Calu3 (cell line): ENCODE data around the gene HTATSF1. TPM values are rescaled to one million over a fixed set of nuclear protein-coding genes. Genes with fewer than 3 reads are reported as not detected.

ENCODE experiments used
- BruUV-seq: library from RNA; stranded (reverse); fragments of 400-500 nt; replicated peaks from 2 replicates; lab custom pipeline; 2021; lab: Mats Ljungman, UMichigan
- CTCF ChIA-PET: fragments of 300-600 bp; sonication (Branson Sonifier 250); formaldehyde crosslinking; loops from one replicate; lab custom pipeline; 2022; ENCODE audit warnings: antibody characterized with exemption; lab: Charles Lee
- DNase-seq: peaks from one replicate; pipeline ENCODE4 v3.0.0; 2022
- H3K27ac Mint-ChIP-seq: one replicate; pipeline ENCODE4 v1.8.0; 2022; ENCODE audit warnings: mixed read lengths; ENCODE audit not compliant: unreplicated experiment
- H3K27me3 Mint-ChIP-seq: one replicate; pipeline ENCODE4 v1.8.0; 2022; ENCODE audit warnings: mixed read lengths; ENCODE audit not compliant: unreplicated experiment
- H3K36me3 Mint-ChIP-seq: one replicate; pipeline ENCODE4 v1.8.0; 2022; ENCODE audit warnings: mild to moderate bottlenecking, moderate library complexity, mixed read lengths; ENCODE audit not compliant: insufficient read depth, unreplicated experiment
- H3K4me1 Mint-ChIP-seq: one replicate; pipeline ENCODE4 v1.8.0; 2022; ENCODE audit warnings: mild to moderate bottlenecking, low read depth, mixed read lengths; ENCODE audit not compliant: unreplicated experiment
- H3K4me3 Mint-ChIP-seq: one replicate; pipeline ENCODE4 v1.8.0; 2022; ENCODE audit warnings: mild to moderate bottlenecking, low read depth, moderate library complexity, mixed read lengths; ENCODE audit not compliant: unreplicated experiment
- H3K9me3 Mint-ChIP-seq: one replicate; pipeline ENCODE4 v1.8.0; 2022; ENCODE audit warnings: low read depth, mixed read lengths; ENCODE audit not compliant: unreplicated experiment
- CTCF ChIP-seq: fragments of 200-600 bp; IDR thresholded peaks from one replicate; pipeline ENCODE4 v1.8.0; 2022; ENCODE audit warnings: antibody characterized with exemption; ENCODE audit not compliant: unreplicated experiment
- intact Hi-C: fragments of 100-400 bp; cut with micrococcal nuclease; formaldehyde crosslinking; loops from one replicate; pipeline ENCODE4 v1.10.0; 2022; ENCODE audit not compliant: unreplicated experiment
- total RNA-seq: library from RNA; stranded (reverse); gene quantifications from 2 replicates; pipeline ENCODE4 v1.2.3, GENCODE V29; 2022

HTATSF1 gene
- total RNA-seq, 1 experiment from 2014 or later, result 46.0 TPM

GRCh38 chrX:136480383-136480782, 17.0 kb upstream of the HTATSF1 start:
- TF ChIP-seq CTCF, result no peak
- CTCF ChIA-PET, result no interaction called here
- intact Hi-C loops, result loop anchor here (10.0 kb wide), 1 partner anchor 316 kb away; no protein-coding TSS in a partner anchor
- Mint-ChIP-seq H3K27ac (no peak overlapping the region), H3K27me3 (peaks cover 28% of the 10 kb centered on the region), H3K36me3 (no peaks in the 10 kb centered on the region), H3K4me3 (no peak overlapping the region), H3K9me3 (no peaks in the 10 kb centered on the region), H3K4me1 (no peaks in the 10 kb centered on the region)
- BruUV-seq, result no TSS peak
- no peak for DNase-seq

GRCh38 chrX:136487647-136488046, 9.7 kb upstream of the HTATSF1 start, which contains the start of gene BRS3:
Gene BRS3, plus strand, starts transcription at chrX:136487947. Its CDS starts 168 bp downstream, at chrX:136488115.
- no peak for TF ChIP-seq CTCF
- intact Hi-C loops, result loop anchor here (5.0 to 10.0 kb wide), 2 partner anchors 90 to 323 kb away; no protein-coding TSS in a partner anchor
- CTCF ChIA-PET, result no interaction called here
- no peak within 1 kb of the TSS for H3K4me3 Mint-ChIP-seq
- H3K27me3 Mint-ChIP-seq, result peaks cover 83% of the 10 kb centered on the region
- H3K4me1 Mint-ChIP-seq, result no peaks in the 10 kb centered on the region
- no peak within 1 kb of the TSS for H3K27ac Mint-ChIP-seq
- no peaks in the 10 kb centered on the region for H3K36me3 Mint-ChIP-seq
- no peaks in the 10 kb centered on the region for H3K9me3 Mint-ChIP-seq
- no peak for DNase-seq
- BruUV-seq, result no TSS peak

- Mint-ChIP-seq H3K27me3 (peaks cover 73% of the 10 kb centered on the region), H3K4me1 (no peaks in the 10 kb centered on the region), H3K36me3 (no peaks in the 10 kb centered on the region), H3K27ac (no peak overlapping the region), H3K4me3 (no peak overlapping the region), H3K9me3 (no peaks in the 10 kb centered on the region)
- no peak for TF ChIP-seq CTCF
- no TSS peak for BruUV-seq
- no peak for DNase-seq
- intact Hi-C loops, result loop anchor here (5.0 to 10.0 kb wide), 2 partner anchors 91 to 324 kb away; no protein-coding TSS in a partner anchor
- CTCF ChIA-PET, result no interaction called here
These were observed 8.7 kb upstream of the HTATSF1 start for GRCh38 chrX:136488706-136489105.

- H3K4me3 Mint-ChIP-seq, result no peak overlapping the region
- H3K9me3 Mint-ChIP-seq, result no peaks in the 10 kb centered on the region
- TF ChIP-seq CTCF, result no peak
- DNase-seq, result no peak
- H3K36me3 Mint-ChIP-seq, result peaks cover 9% of the 10 kb centered on the region
- H3K27ac Mint-ChIP-seq, result no peak overlapping the region
- no peaks in the 10 kb centered on the region for H3K4me1 Mint-ChIP-seq
- H3K27me3 Mint-ChIP-seq, result peaks cover 56% of the 10 kb centered on the region
- BruUV-seq, result no TSS peak
- CTCF ChIA-PET, result interaction anchor here (0.6 kb wide), 1 partner anchor 161 kb away, joined by 4 read pairs; no protein-coding TSS in a partner anchor
- intact Hi-C loops, result no loop called here
These were observed 5.6 kb upstream of the HTATSF1 start for GRCh38 chrX:136491832-136492231.
